Measurements from ENCODE around the gene CYTH1. TPM values are rescaled to one million over a fixed set of nuclear protein-coding genes. Genes with fewer than 3 reads are reported as not detected.

Gene CYTH1
- total RNA-seq, 1 donor from 2014 or later, result 25.0 TPM

DNA sequence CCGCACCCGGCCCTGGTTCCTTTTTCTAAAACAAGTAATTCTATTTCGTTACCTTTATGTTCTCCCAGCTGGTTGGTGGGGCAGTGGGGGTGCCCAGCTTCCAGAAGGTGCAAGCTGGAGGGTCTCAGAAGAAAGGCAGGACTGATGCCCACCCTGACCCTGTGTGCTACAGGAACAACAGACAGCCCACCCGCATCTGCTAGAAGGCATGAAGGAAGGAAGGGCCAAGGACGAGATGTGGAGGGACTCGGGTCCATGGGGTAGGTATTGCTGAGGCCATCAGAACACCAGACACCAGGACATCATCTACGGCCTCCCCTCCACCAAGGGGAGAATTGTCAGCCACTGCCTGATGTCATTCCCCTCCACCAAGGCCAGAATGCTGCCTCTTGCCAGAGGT, 6.4 kb upstream of the CYTH1 start:
- peaks cover 23% of the 10 kb centered on the region for H3K36me3 Mint-ChIP-seq (ENCODE audit: low read depth, unreplicated experiment)
- Histone ChIP-seq H3K36me3 (ENCODE audit: insufficient read depth, low read length) (peaks cover 3% of the 10 kb centered on the region), H3K27me3 (ENCODE audit: insufficient read depth, low read length) (no peaks in the 10 kb centered on the region), H4K20me1 (ENCODE audit: insufficient read depth, low read length) (peaks cover 5% of the 10 kb centered on the region), H3K4me3 (ENCODE audit: insufficient read depth, low read depth, low read length) (no peak overlapping the region), H2AFZ (ENCODE audit: low read depth, low read length) (no peak overlapping the region), H3K4me1 (ENCODE audit: insufficient read depth, low read length) (peaks cover 27% of the 10 kb centered on the region), H3K27ac (ENCODE audit: low read depth, low read length) (no peak overlapping the region), H3K9me3 (ENCODE audit: insufficient read depth, low read depth, low read length) (no peaks in the 10 kb centered on the region), H3K9ac (ENCODE audit: low read length) (no peak overlapping the region), H3K79me2 (ENCODE audit: insufficient read depth, low read length) (no peaks in the 10 kb centered on the region), H3K4me2 (ENCODE audit: low read length) (no peak overlapping the region)
- TF ChIP-seq, protein P1, sequence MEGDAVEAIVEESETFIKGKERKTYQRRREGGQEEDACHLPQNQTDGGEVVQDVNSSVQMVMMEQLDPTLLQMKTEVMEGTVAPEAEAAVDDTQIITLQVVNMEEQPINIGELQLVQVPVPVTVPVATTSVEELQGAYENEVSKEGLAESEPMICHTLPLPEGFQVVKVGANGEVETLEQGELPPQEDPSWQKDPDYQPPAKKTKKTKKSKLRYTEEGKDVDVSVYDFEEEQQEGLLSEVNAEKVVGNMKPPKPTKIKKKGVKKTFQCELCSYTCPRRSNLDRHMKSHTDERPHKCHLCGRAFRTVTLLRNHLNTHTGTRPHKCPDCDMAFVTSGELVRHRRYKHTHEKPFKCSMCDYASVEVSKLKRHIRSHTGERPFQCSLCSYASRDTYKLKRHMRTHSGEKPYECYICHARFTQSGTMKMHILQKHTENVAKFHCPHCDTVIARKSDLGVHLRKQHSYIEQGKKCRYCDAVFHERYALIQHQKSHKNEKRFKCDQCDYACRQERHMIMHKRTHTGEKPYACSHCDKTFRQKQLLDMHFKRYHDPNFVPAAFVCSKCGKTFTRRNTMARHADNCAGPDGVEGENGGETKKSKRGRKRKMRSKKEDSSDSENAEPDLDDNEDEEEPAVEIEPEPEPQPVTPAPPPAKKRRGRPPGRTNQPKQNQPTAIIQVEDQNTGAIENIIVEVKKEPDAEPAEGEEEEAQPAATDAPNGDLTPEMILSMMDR (IDR thresholded peaks at IDR 0.05; ENCODE audit: insufficient read depth, low read depth, low read length), result no peak
- TF ChIP-seq EZH2 (IDR thresholded peaks at IDR 0.05; ENCODE audit: insufficient read depth, low read length), result no peak
- H3K4me1 Mint-ChIP-seq (ENCODE audit: low read depth, unreplicated experiment), result peaks cover 11% of the 10 kb centered on the region
- H3K27ac Mint-ChIP-seq (ENCODE audit: unreplicated experiment), result no peak overlapping the region
- H3K4me3 Mint-ChIP-seq (ENCODE audit: unreplicated experiment), result no peak overlapping the region
- H3K27me3 Mint-ChIP-seq (ENCODE audit: low read depth, unreplicated experiment), result no peaks in the 10 kb centered on the region
- no peaks in the 10 kb centered on the region for H3K9me3 Mint-ChIP-seq (ENCODE audit: unreplicated experiment)
- no peak for DNase-seq (ENCODE audit: low read depth)
- FAIRE-seq, result no peak

DNA sequence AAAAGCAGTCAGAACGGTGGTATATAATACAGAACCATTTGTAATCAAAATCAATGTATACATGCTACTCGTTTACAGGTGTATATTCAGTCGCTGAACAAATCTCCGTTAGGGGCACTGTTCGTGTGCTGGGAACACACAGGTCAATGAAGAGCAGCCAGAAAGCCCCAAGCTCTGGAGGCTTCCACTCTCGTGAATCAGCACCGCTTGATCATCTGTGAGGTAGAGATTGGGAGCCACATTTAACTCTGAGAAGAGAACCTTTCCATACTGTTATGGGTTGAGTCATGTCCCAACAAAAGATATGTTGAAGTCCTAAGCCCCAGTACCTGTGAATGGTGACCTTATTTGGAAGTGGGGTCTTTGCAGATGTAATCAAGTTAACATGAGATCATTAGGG, 5.4 kb upstream of the CYTH1 start:
- peaks cover 19% of the 10 kb centered on the region for H3K36me3 Mint-ChIP-seq (ENCODE audit: low read depth, unreplicated experiment)
- peaks cover 27% of the 10 kb centered on the region for H3K4me1 ChIP-seq (ENCODE audit: insufficient read depth, low read length)
- H3K4me2 ChIP-seq (ENCODE audit: low read length), result no peak overlapping the region
- no peaks in the 10 kb centered on the region for H3K79me2 ChIP-seq (ENCODE audit: insufficient read depth, low read length)
- H3K4me1 Mint-ChIP-seq (ENCODE audit: low read depth, unreplicated experiment), result peaks cover 11% of the 10 kb centered on the region
- H3K27me3 ChIP-seq (ENCODE audit: insufficient read depth, low read length), result no peaks in the 10 kb centered on the region
- H3K9me3 Mint-ChIP-seq (ENCODE audit: unreplicated experiment), result no peaks in the 10 kb centered on the region
- no peak overlapping the region for H3K27ac ChIP-seq (ENCODE audit: low read depth, low read length)
- no peaks in the 10 kb centered on the region for H3K27me3 Mint-ChIP-seq (ENCODE audit: low read depth, unreplicated experiment)
- no peak overlapping the region for H2AFZ ChIP-seq (ENCODE audit: low read depth, low read length)
- H3K27ac Mint-ChIP-seq (ENCODE audit: unreplicated experiment), result peak overlapping the region; percentile 3
- no peak overlapping the region for H3K9ac ChIP-seq (ENCODE audit: low read length)
- peaks cover 5% of the 10 kb centered on the region for H4K20me1 ChIP-seq (ENCODE audit: insufficient read depth, low read length)
- TF ChIP-seq, protein P1 (IDR thresholded peaks at IDR 0.05; ENCODE audit: insufficient read depth, low read depth, low read length), result peak; percentile 6
- TF ChIP-seq EZH2 (IDR thresholded peaks at IDR 0.05; ENCODE audit: insufficient read depth, low read length), result no peak
- H3K9me3 ChIP-seq (ENCODE audit: insufficient read depth, low read depth, low read length), result no peaks in the 10 kb centered on the region
- FAIRE-seq (no peak), DNase-seq (ENCODE audit: low read depth) (no peak)
- no peak overlapping the region for H3K4me3 Mint-ChIP-seq (ENCODE audit: unreplicated experiment)
- H3K4me3 ChIP-seq (ENCODE audit: insufficient read depth, low read depth, low read length), result no peak overlapping the region
- H3K36me3 ChIP-seq (ENCODE audit: insufficient read depth, low read length), result no peaks in the 10 kb centered on the region

DNA sequence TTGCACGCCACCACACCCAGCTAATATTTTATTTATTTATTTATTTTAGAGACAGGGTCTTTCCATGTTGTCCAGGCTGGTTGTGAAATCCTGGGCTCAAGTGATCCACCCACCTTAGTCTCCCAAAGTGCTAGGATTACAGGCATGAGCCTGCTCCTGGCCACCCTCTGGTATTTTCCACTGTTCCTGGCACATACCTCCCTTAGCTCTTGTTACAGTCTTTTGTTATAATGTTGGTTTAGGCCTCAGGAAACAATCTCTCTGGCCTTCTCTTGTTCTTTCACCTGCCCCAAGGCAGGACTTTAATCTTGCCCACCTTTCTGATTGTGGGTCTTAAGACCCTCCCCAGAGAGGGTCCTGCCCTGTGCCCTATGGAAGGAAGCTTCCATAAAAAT, 3.6 kb upstream of the CYTH1 start:
- Histone ChIP-seq H3K27ac (ENCODE audit: low read depth, low read length) (no peak overlapping the region), H3K4me2 (ENCODE audit: low read length) (no peak overlapping the region), H3K27me3 (ENCODE audit: insufficient read depth, low read length) (no peaks in the 10 kb centered on the region), H3K4me3 (ENCODE audit: insufficient read depth, low read depth, low read length) (no peak overlapping the region), H4K20me1 (ENCODE audit: insufficient read depth, low read length) (no peaks in the 10 kb centered on the region), H2AFZ (ENCODE audit: low read depth, low read length) (no peak overlapping the region), H3K79me2 (ENCODE audit: insufficient read depth, low read length) (peaks cover 12% of the 10 kb centered on the region), H3K4me1 (ENCODE audit: insufficient read depth, low read length) (peaks cover 16% of the 10 kb centered on the region), H3K36me3 (ENCODE audit: insufficient read depth, low read length) (no peaks in the 10 kb centered on the region), H3K9me3 (ENCODE audit: insufficient read depth, low read depth, low read length) (no peaks in the 10 kb centered on the region), H3K9ac (ENCODE audit: low read length) (no peak overlapping the region)
- Mint-ChIP-seq H3K4me1 (ENCODE audit: low read depth, unreplicated experiment) (peaks cover 6% of the 10 kb centered on the region), H3K9me3 (ENCODE audit: unreplicated experiment) (no peaks in the 10 kb centered on the region), H3K27me3 (ENCODE audit: low read depth, unreplicated experiment) (no peaks in the 10 kb centered on the region), H3K4me3 (ENCODE audit: unreplicated experiment) (no peak overlapping the region), H3K36me3 (ENCODE audit: low read depth, unreplicated experiment) (peaks cover 9% of the 10 kb centered on the region), H3K27ac (ENCODE audit: unreplicated experiment) (no peak overlapping the region)
- FAIRE-seq (no peak), DNase-seq (ENCODE audit: low read depth) (no peak)
- TF ChIP-seq, protein P1 (IDR thresholded peaks at IDR 0.05; ENCODE audit: insufficient read depth, low read depth, low read length), result no peak

All from astrocyte (in vitro differentiated cells and primary cell).